Muscle layer of colon (tissue), 2 donors: Measurements from ENCODE around the gene SLC5A10.

ENCODE experiments used
- H3K27ac ChIP-seq: one replicate; pipeline ENCODE4 v1.7.0; 2013; ENCODE audit warnings: low read depth, mild to moderate bottlenecking, low read length, moderate library complexity
- H3K27me3 ChIP-seq, 2 donors: one replicate each; pipeline ENCODE4 v1.7.0; 2013; ENCODE audit warnings: low read length in 2 of 2, mild to moderate bottlenecking in 2 of 2; ENCODE audit not compliant: insufficient read depth in 2 of 2, control insufficient read depth in 1 of 2
- H3K36me3 ChIP-seq: one replicate; pipeline ENCODE4 v1.7.0; 2013; ENCODE audit warnings: mild to moderate bottlenecking, low read length; ENCODE audit not compliant: insufficient read depth
- H3K4me1 ChIP-seq: one replicate; pipeline ENCODE4 v1.7.0; 2013; ENCODE audit warnings: mild to moderate bottlenecking, low read length; ENCODE audit not compliant: insufficient read depth
- H3K4me3 ChIP-seq, 2 donors: one replicate each; pipeline ENCODE4 v1.7.0; 2013; ENCODE audit warnings: low read length in 2 of 2, low read depth in 1 of 2, mild to moderate bottlenecking in 1 of 2, moderate library complexity in 1 of 2
- H3K9ac ChIP-seq: one replicate; pipeline ENCODE4 v1.7.0; 2013; ENCODE audit warnings: low read length
- H3K9me3 ChIP-seq: one replicate; pipeline ENCODE4 v1.7.0; 2013; ENCODE audit warnings: mild to moderate bottlenecking, low read length
- donor health status: abdominal sarcoma.
- donor health status: Adenocarcinoma of cecum.

SLC5A10 gene

DNA sequence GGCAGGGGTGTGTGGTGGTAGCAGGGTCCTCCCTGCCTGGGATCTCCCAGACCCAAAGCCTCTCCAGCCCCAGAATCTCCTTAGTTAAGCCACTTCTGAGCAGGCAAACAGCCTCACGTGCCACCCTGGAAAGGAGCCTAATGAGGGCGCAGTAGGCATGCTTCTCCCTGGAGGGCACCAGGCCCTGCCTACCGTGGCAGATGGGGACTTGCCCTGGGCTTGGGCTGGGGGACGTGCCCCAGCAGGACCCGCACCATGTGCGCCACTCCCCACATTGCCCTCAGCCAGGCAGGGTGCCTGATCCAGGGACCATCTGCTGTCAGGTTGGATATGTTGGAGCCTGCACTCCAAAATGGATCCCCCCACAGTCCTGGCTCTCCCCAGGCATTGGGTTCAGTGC is 38.4 kb downstream of the SLC5A10 start:
- Histone ChIP-seq H3K9ac (no peak overlapping the region), H3K4me1 (no peaks in the 10 kb centered on the region), H3K27me3 (no peaks in the 10 kb centered on the region), H3K36me3 (no peaks in the 10 kb centered on the region), H3K4me3 (no peak overlapping the region), H3K9me3 (no peaks in the 10 kb centered on the region), H3K27ac (no peak overlapping the region)

DNA sequence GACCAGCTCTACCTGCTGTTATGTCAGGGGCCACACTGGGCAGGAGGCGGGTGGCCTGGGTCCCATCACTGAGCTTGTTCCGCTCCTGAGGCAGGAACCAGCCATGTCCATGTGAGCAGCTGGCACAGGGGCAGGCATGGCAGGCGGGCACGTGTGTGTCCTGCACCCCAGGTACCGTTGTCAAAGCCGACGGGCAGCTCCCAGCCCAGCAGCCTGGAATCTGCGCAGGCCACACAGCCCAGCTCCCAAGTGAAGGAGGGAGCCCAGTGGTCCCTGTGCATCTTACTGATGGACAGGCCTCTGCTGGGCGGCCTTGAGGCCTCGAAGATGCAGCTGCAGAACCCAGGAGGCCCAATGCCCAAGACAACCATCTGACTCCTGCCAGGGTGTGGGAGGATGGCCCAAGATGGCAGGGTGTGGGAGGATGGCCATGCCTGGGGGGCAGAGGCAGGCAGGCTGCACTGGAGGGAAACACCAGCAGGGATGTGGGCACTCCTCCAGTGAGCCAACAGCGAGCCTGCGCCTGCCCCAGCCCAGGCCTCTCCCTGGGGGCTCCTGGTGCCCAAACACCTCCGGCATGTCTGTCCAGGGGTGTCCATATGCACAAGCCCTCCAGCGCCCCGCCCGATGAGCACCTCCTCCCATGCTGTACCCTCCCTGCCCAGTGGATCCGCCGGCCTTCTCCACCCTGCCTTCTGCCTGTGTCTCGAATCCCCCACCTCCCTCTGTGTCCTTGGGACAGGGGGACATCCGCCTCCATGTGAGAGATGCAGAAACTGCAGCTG is 39.8 kb downstream of the SLC5A10 start:
- H3K9me3 ChIP-seq: no peaks in the 10 kb centered on the region
- H3K36me3 ChIP-seq: no peaks in the 10 kb centered on the region
- H3K27ac ChIP-seq: no peak overlapping the region
- no peak overlapping the region for H3K4me3 ChIP-seq
- no peak overlapping the region for H3K9ac ChIP-seq
- no peaks in the 10 kb centered on the region for H3K27me3 ChIP-seq
- H3K4me1 ChIP-seq: no peaks in the 10 kb centered on the region

DNA sequence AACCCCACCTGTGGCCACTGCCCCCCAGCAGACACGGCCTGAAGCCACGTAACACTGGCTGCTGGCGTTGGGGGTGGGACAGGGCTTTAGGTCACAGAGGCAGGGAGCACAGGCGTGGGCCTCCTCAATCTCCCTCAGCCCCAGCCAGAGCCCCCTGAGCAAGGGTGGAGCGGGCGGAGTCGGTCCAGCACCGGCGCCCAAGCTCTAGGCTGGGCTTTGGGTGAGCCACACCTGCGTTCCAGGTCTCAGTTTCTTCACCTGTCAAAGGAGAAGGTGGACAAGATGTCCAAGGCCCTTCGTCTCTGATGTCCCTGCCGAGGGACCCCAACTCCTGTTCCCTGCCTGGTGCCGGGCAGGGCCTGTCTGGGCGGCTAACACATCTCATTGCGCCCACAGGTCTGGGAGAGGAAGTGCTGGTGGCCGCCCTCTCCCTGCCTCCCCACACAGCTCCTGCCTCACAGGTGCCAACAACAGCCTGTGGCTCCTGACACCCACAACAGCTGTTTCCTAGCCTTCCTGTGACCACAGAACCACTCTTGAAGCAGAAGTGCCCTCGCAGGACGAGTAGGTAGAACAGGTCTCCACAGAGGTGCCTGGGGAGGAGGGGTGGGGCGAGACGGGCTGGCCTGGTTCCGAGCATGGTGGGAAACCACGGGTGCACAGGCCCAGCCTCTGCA is 40.6 kb downstream of the SLC5A10 start:
- Histone ChIP-seq H3K27ac (no peak overlapping the region), H3K27me3 (no peaks in the 10 kb centered on the region), H3K9ac (no peak overlapping the region), H3K36me3 (no peaks in the 10 kb centered on the region), H3K4me1 (no peaks in the 10 kb centered on the region), H3K9me3 (no peaks in the 10 kb centered on the region), H3K4me3 (no peak overlapping the region)

DNA sequence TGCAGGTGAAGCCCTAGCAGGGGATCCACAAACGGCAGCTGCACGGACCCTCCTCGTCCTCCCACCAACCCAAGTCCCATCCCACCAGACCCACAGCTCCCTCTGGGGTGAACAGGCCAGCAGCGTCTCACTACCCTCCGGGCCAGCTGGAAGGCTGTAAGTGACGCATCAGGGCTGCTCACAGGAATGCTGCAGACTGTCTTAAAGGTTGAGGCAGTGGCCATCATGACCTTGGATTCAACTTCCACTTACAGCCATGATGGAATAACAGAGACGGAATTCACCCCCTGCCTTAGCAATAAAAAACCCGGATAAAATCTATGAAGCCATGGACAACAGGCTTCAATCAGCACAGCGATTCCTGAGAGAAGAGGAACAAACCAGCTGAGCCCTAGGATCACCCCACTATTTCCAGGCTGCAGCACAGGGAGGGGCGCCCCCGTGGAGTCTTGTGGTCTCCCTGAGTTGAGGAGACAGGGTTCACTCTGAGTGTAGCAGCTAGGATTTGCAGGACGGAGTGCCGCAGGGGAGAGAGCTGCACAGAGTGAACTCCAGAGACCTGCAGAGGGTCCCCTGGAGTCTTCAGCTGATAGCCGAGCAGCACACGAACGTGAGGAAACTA is 42.1 kb downstream of the SLC5A10 start:
- Histone ChIP-seq H3K27ac (no peak overlapping the region), H3K9me3 (no peaks in the 10 kb centered on the region), H3K27me3 (no peaks in the 10 kb centered on the region), H3K36me3 (no peaks in the 10 kb centered on the region), H3K4me3 (no peak overlapping the region), H3K4me1 (no peaks in the 10 kb centered on the region), H3K9ac (no peak overlapping the region)

DNA sequence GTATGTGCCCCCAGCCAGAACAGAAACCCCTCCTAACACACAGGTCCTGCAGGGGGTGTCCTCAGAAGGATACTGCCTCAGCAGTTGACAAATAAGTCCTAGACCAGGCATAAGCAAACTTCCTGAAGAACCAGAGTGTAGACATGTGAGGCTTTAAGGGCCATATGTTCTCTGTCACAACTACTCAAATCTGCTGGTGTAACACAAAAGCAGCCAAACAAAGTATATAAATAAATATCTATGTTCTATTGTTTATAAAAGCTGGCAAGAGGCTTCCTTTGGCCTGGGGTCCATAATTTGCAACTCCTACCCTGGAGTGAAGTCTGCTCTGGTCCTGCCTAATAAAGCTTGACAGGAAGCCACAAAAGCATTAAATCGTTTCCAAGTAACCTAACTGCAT is 42.7 kb downstream of the SLC5A10 start:
- H3K27me3 ChIP-seq: no peaks in the 10 kb centered on the region
- no peak overlapping the region for H3K27ac ChIP-seq
- H3K36me3 ChIP-seq: no peaks in the 10 kb centered on the region
- H3K9me3 ChIP-seq: no peaks in the 10 kb centered on the region
- no peak overlapping the region for H3K4me3 ChIP-seq
- no peak overlapping the region for H3K9ac ChIP-seq
- no peaks in the 10 kb centered on the region for H3K4me1 ChIP-seq

DNA sequence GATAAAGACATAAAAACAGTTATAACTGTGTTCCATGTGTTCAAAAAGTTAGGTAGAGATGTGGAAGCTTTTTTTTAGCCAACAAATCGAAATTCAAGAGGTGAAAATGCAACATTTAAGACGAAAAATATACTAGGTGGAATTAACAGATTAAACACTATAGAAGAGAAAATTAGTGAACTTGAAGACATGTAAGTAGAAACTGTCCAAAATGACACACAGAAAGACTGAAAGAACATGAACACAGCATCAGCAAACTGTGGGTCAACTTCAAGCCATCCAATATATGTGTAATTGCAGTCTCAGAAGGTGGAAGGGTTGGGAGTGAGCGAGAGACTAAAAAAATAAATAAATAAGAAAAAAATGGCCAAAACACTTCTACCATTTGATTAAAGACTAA is 43.3 kb downstream of the SLC5A10 start:
- H3K9ac ChIP-seq: no peak overlapping the region
- H3K4me1 ChIP-seq: no peaks in the 10 kb centered on the region
- H3K36me3 ChIP-seq: no peaks in the 10 kb centered on the region
- no peaks in the 10 kb centered on the region for H3K27me3 ChIP-seq
- H3K4me3 ChIP-seq: no peak overlapping the region
- no peaks in the 10 kb centered on the region for H3K9me3 ChIP-seq
- H3K27ac ChIP-seq: no peak overlapping the region

DNA sequence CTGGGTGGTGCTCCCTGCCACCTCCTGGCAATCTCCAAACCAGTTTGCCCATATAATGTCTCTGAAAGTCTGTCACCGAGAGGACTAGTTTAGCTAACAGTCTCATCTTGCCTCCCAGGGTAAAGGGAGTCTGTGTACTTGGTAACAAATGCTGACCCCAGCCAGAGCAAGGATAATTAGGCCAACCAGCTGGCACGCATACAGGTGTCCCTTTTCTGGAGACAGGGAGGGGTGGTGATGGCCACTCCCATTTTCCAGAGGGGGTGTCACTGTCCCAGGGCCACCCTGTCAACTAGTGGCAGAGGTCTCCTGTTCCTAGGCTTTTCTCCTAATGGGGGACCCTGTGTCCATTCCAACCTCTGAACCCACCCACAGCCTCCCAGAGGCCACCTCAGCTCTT is 44.5 kb downstream of the SLC5A10 start:
- H3K27ac ChIP-seq: no peak overlapping the region

DNA sequence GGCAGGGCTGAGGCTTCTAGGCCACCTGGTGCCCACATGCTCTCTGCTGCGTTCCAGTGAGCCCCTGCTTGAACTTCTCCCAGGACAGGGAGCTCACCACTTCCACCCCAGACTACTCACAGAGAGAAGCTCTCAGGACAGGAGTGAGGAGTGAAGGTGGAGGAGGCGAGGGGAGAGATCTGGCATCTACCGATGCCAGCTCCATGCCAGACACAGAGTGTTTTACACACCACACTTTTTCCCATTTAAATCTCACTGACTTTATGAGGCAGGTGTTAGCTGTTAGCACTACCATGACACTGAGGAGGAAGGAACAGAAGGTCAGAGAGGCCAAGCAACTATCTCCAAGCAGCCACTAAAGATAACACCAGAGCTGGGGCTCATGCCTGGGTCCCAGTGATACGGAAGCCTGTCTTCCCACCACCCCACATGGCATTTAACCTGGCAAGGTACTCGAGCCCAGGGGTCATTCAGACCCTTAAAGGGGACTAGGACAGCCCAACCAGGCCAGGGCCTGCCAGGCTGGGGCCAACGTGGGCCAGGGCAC is 45.8 kb downstream of the SLC5A10 start:
- H3K27me3 ChIP-seq: no peaks in the 10 kb centered on the region
- no peaks in the 10 kb centered on the region for H3K36me3 ChIP-seq
- H3K4me3 ChIP-seq: no peak overlapping the region
- no peak overlapping the region for H3K27ac ChIP-seq
- no peak overlapping the region for H3K9ac ChIP-seq
- no peaks in the 10 kb centered on the region for H3K4me1 ChIP-seq
- no peaks in the 10 kb centered on the region for H3K9me3 ChIP-seq

More for the DNA sequence above, 44.5 kb downstream of the SLC5A10 start:
- Histone ChIP-seq H3K4me1 (no peaks in the 10 kb centered on the region), H3K9ac (no peak overlapping the region), H3K36me3 (no peaks in the 10 kb centered on the region), H3K27me3 (no peaks in the 10 kb centered on the region), H3K9me3 (no peaks in the 10 kb centered on the region), H3K4me3 (no peak overlapping the region)

DNA sequence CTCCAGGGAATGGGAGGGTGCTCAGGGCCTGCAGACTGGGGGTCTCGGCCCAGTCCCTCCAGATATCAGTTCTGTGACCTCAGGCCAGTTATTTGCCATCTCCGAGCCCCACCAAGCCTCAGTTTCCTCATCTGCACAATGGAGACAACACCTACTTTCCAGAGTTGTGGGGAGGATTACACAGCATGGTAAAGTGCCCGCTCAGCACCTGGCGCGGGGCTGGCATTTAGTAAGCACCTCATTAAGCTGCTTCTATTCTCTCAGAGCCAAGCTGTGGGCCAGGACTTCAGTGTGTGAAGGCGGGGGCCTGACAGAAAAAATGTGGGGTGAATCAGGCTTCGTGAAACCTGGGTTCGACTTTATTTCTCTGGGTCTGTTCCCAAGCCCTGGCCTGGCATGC is 47.4 kb downstream of the SLC5A10 start:
- Histone ChIP-seq H3K4me1 (no peaks in the 10 kb centered on the region), H3K27me3 (no peaks in the 10 kb centered on the region), H3K9ac (no peak overlapping the region), H3K27ac (no peak overlapping the region), H3K4me3 (no peak overlapping the region), H3K9me3 (no peaks in the 10 kb centered on the region), H3K36me3 (no peaks in the 10 kb centered on the region)

DNA sequence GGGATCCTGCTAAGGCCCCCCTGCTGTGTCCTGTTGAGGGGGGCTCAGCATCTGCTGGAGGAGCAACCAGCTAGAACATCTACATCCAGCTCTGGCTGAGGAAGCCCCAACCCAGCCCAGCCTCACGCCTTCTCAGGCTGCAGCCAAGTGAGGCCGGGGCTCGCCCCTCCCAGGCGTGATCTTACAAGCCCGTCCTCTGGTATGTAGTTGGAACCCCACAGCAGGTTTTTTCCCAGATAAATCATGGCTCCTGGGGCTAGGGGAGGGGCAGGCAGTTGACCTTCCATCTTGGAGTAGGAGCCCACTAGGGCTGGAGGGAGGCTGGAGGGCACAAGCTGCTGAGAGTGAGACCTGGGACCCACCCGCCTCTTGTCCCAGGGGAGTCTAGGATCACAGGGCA is 47.9 kb downstream of the SLC5A10 start:
- no peaks in the 10 kb centered on the region for H3K9me3 ChIP-seq
- no peaks in the 10 kb centered on the region for H3K36me3 ChIP-seq
- H3K4me3 ChIP-seq: no peak overlapping the region
- H3K9ac ChIP-seq: no peak overlapping the region
- no peaks in the 10 kb centered on the region for H3K4me1 ChIP-seq
- H3K27ac ChIP-seq: no peak overlapping the region
- no peaks in the 10 kb centered on the region for H3K27me3 ChIP-seq

DNA sequence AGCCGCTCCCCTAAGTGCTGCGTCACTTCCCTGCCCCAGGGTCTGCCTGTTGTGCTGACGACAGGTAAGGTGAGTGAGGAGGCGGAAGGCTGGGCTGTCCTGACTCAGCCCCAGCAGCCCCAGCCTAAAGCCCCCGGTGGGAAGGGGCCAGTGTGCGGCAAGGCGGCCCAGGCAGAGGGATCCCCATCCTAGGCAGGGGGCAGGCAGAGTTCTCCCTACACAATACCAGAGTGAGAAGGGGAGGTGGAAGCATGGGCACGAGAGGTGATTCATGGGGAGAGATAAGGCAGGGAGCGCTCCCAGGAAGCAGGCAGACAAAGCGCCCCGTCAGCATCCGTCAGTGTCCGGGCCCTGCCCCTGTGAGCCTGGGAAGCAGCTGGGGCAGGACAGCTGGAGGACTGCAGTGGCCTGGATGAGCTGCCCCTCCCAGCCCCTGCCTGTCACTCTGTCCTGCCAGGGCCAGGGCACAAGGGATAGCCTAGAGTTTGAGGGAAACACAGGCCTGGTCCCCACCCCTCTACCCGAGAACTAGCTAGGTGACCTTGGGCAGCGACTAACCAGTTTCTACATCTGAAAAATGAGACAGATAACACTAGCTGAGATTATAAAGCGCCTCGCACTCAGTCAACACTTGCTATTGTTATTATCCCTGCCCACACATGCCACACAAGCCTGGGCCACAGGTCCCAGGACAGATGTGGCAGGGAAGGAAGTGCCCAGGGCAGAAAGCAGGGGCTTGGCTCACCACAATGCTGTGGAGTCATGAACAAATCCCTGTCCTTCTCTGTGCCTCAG is 48.8 kb downstream of the SLC5A10 start:
- Histone ChIP-seq H3K4me1 (no peaks in the 10 kb centered on the region), H3K9ac (no peak overlapping the region), H3K27ac (no peak overlapping the region), H3K27me3 (no peaks in the 10 kb centered on the region), H3K4me3 (no peak overlapping the region), H3K36me3 (no peaks in the 10 kb centered on the region), H3K9me3 (no peaks in the 10 kb centered on the region)
